GM18502 (cell line): Measurements from ENCODE around the gene TSPAN18.

Source experiments
- ATAC-seq: cut with Tn5 transposase; IDR thresholded peaks from one replicate; pipeline ENCODE4 v1.9.1; 2021; ENCODE audit warnings: mild to moderate bottlenecking; ENCODE audit not compliant: unreplicated experiment, poor library complexity

Gene TSPAN18

GRCh38 chr11:44837661-44838060 is 110.9 kb downstream of the TSPAN18 start:
- no peak for ATAC-seq

- no peak for ATAC-seq
These were observed 112.8 kb downstream of the TSPAN18 start for GRCh38 chr11:44839458-44840084.

- no peak for ATAC-seq
These were observed 113.3 kb downstream of the TSPAN18 start for GRCh38 chr11:44840085-44840478.

GRCh38 chr11:44840521-44841251 is 113.9 kb downstream of the TSPAN18 start:
- no peak for ATAC-seq

- ATAC-seq: no peak
These were observed 115.5 kb downstream of the TSPAN18 start for GRCh38 chr11:44842220-44842619.

GRCh38 chr11:44846852-44847251 is 120.1 kb downstream of the TSPAN18 start:
- ATAC-seq: no peak

GRCh38 chr11:44847316-44847715 is 120.6 kb downstream of the TSPAN18 start:
- ATAC-seq: no peak

- ATAC-seq: no peak
These were observed 121.6 kb downstream of the TSPAN18 start for GRCh38 chr11:44848203-44848962.

- ATAC-seq: no peak
These were observed 122.2 kb downstream of the TSPAN18 start for GRCh38 chr11:44848963-44849350.

- no peak for ATAC-seq
These were observed 122.7 kb downstream of the TSPAN18 start for GRCh38 chr11:44849424-44849823.

- no peak for ATAC-seq
These were observed 123.2 kb downstream of the TSPAN18 start for GRCh38 chr11:44849922-44850321.

- no peak for ATAC-seq
These were observed 124.7 kb downstream of the TSPAN18 start for GRCh38 chr11:44851496-44851895.

- no peak for ATAC-seq
These were observed 125.5 kb downstream of the TSPAN18 start for GRCh38 chr11:44852159-44852747.

- ATAC-seq: no peak
These were observed 126.2 kb downstream of the TSPAN18 start for GRCh38 chr11:44852952-44853351.

- ATAC-seq: no peak
These were observed 126.9 kb downstream of the TSPAN18 start for GRCh38 chr11:44853666-44854065.

- no peak for ATAC-seq
These were observed 127.3 kb downstream of the TSPAN18 start for GRCh38 chr11:44854086-44854485.

GRCh38 chr11:44854741-44855492 is 128.2 kb downstream of the TSPAN18 start:
- ATAC-seq: no peak

GRCh38 chr11:44855493-44855849 is 128.7 kb downstream of the TSPAN18 start:
- ATAC-seq: no peak

- ATAC-seq: no peak
These were observed 130.8 kb downstream of the TSPAN18 start for GRCh38 chr11:44857490-44858090.
